Transverse colon (tissue), 4 donors: ENCODE measurements around the gene NEK9. TPM values are rescaled to one million over a fixed set of nuclear protein-coding genes. Genes with fewer than 3 reads are reported as not detected.

Source experiments
- DNase-seq: peaks from one replicate; pipeline ENCODE4 v3.0.0-alpha.2; 2019
- H3K27ac ChIP-seq, 4 donors: fragments of 200-600 bp; sonication (generic); 2 replicates each; pipeline ENCODE4 v1.5.1; 2016 to 2018; ENCODE audit warnings: inconsistent platforms in 4 of 4
- H3K27me3 ChIP-seq: fragments of 200-600 bp; sonication (generic); 2 replicates; pipeline ENCODE4 v1.5.1; 2017; ENCODE audit warnings: inconsistent platforms
- H3K36me3 ChIP-seq, 4 donors: fragments of 200-600 bp; sonication (generic); 2 replicates each; pipeline ENCODE4 v1.5.1; 2017 to 2019; ENCODE audit warnings: inconsistent platforms in 4 of 4
- H3K4me1 ChIP-seq, 4 donors: fragments of 200-600 bp; sonication (generic); 2 replicates each; pipeline ENCODE4 v1.5.1; 2017 to 2020; ENCODE audit warnings: inconsistent platforms in 4 of 4
- H3K4me3 ChIP-seq, 4 donors: fragments of 200-600 bp; sonication (generic); 1 replicate in 1 of 4; 2 replicates in 3 of 4; pipeline versions ENCODE4 v1.5.1 to v1.6.1; 2017 to 2019; ENCODE audit warnings: inconsistent platforms in 4 of 4
- H3K9me3 ChIP-seq, 2 donors: fragments of 200-600 bp; sonication (generic); 2 replicates each; pipeline ENCODE4 v1.5.1; 2017 to 2019; ENCODE audit warnings: inconsistent platforms in 2 of 2
- EP300 ChIP-seq: sonication (generic); formaldehyde crosslinking; IDR thresholded peaks from one replicate; pipeline ENCODE4 v1.6.1; 2017; ENCODE audit warnings: antibody characterized with exemption, low read depth
- POLR2A ChIP-seq: fragments of 450-650 bp; IDR thresholded peaks from one replicate; pipeline ENCODE4 v1.6.1; 2016; ENCODE audit warnings: antibody characterized with exemption, mild to moderate bottlenecking, moderate library complexity
- POLR2AphosphoS5 ChIP-seq, 3 donors: sonication (generic); formaldehyde crosslinking; IDR thresholded peaks; one replicate each; pipeline ENCODE4 v1.6.1; 2016; ENCODE audit warnings: antibody characterized with exemption in 3 of 3
- WGBS, 2 donors: methylation state at CpG; one replicate each; pipeline ENCODE4 v1.1.5; 2018; ENCODE audit warnings: low coverage in 1 of 2; 5-methylcytosine and 5-hydroxymethylcytosine counted together
- in situ Hi-C, 4 donors: fragments of 200-750 bp; cut with MboI; loops; one replicate each; pipeline versions ENCODE4 v1.15.0 to v1.15.1; 2017; ENCODE audit warnings: low sequenced_read_pairs in 3 of 4, low pct_ligation_motif_present in 1 of 4, low pct_unique_long_range_greater_than_20kb in 1 of 4
- intact Hi-C: fragments of 100-400 bp; cut with DNase I; formaldehyde crosslinking; loops from one replicate; pipeline ENCODE4 v1.15.1; 2023; ENCODE audit warnings: low total_unique reads
- total RNA-seq, 4 donors: library from RNA; depleted of rRNA; stranded (reverse); fragments of >200 nt; gene quantifications; one replicate each; pipeline ENCODE4 v1.1.0, GENCODE V29; 2016
- TF ChIP-seq, protein P1 (sequence below), 5 experiments: fragments of 200-600 bp in 3 of 5; fragments of 450-650 bp in 2 of 5; sonication (generic) in 3 of 5; IDR thresholded peaks; 1 replicate in 2 of 5; 2 replicates in 3 of 5; pipeline ENCODE4 v1.5.1; 2016 to 2017; ENCODE audit warnings: antibody characterized with exemption in 5 of 5, inconsistent platforms in 3 of 5, mild to moderate bottlenecking in 2 of 5, moderate library complexity in 1 of 5

NEK9 gene
- total RNA-seq, 4 donors from 2014 or later, result 24.4 to 121 (median 53.4) TPM

DNA sequence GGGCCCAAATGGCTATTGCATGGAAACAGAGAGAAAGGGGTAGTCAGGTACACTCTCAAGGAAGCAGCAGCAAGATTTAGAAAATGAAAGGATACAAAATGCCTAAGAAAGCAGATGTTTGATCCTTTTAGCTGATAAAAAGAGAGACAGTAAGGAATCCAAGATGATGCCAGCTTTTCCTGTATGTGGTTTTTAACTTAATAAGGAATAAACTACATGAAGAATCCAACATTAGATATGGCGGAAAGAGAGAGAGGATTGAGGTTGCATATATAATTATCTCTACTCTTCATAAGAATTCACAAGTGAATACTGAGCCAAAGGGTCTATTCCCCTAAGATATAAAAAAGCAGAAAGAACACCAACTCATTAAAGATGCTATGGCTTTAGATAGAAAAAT lies 38.0 kb upstream of the NEK9 start:
- no peak for TF ChIP-seq POLR2AphosphoS5 (IDR thresholded peaks at IDR 0.05)
- TF ChIP-seq, protein P1, sequence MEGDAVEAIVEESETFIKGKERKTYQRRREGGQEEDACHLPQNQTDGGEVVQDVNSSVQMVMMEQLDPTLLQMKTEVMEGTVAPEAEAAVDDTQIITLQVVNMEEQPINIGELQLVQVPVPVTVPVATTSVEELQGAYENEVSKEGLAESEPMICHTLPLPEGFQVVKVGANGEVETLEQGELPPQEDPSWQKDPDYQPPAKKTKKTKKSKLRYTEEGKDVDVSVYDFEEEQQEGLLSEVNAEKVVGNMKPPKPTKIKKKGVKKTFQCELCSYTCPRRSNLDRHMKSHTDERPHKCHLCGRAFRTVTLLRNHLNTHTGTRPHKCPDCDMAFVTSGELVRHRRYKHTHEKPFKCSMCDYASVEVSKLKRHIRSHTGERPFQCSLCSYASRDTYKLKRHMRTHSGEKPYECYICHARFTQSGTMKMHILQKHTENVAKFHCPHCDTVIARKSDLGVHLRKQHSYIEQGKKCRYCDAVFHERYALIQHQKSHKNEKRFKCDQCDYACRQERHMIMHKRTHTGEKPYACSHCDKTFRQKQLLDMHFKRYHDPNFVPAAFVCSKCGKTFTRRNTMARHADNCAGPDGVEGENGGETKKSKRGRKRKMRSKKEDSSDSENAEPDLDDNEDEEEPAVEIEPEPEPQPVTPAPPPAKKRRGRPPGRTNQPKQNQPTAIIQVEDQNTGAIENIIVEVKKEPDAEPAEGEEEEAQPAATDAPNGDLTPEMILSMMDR (IDR thresholded peaks at IDR 0.05), result no peak
- TF ChIP-seq POLR2A, result no peak
- no peak for TF ChIP-seq EP300
- 90 to 95% methylated on average over 1 of the region's 1 CpG for WGBS, 2 donors
- Histone ChIP-seq H3K27me3 (no peaks in the 10 kb centered on the region), H3K4me1 (peaks cover 12 to 94% (median 28%) of the 10 kb centered on the region in 4 donors), H3K4me3 (no peak overlapping the region), H3K36me3 (no peaks in the 10 kb centered on the region), H3K9me3 (no peaks in the 10 kb centered on the region), H3K27ac (peak overlapping the region in 1 of 4 donors; percentile 2)
- in situ Hi-C loops (no loop called here), intact Hi-C loops (no loop called here)
- DNase-seq, result no peak

DNA sequence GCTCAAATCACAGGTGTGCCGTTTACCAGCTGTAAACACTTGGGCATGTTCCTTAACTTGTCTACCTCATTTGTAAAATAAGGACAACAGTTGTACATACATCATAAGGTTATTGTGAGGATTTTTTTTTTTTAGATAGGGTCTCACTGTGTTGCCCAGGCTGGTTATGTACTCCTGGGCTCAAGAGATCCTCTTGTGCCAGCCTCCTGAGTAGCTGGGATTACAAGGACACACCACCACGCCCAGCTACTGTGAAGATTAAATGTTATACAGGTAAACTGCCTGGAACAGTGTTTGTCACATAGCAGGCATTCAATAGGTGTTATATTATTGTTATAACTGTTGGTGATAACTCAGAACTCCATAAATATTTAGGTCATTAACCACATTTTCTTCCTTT lies 36.8 kb upstream of the NEK9 start:
- intact Hi-C loops (no loop called here), in situ Hi-C loops (no loop called here)
- Histone ChIP-seq H3K4me3 (no peak overlapping the region), H3K27me3 (no peaks in the 10 kb centered on the region), H3K4me1 (peaks cover 17 to 94% (median 33%) of the 10 kb centered on the region in 4 donors), H3K9me3 (no peaks in the 10 kb centered on the region), H3K27ac (no peak overlapping the region), H3K36me3 (no peaks in the 10 kb centered on the region)
- WGBS, 2 donors, result 92 to 94% methylated on average over 2 of the region's 2 CpGs
- no peak for TF ChIP-seq POLR2A
- TF ChIP-seq, protein P1 (IDR thresholded peaks at IDR 0.05), result no peak
- TF ChIP-seq EP300, result no peak
- TF ChIP-seq POLR2AphosphoS5 (IDR thresholded peaks at IDR 0.05), result no peak
- no peak for DNase-seq

DNA sequence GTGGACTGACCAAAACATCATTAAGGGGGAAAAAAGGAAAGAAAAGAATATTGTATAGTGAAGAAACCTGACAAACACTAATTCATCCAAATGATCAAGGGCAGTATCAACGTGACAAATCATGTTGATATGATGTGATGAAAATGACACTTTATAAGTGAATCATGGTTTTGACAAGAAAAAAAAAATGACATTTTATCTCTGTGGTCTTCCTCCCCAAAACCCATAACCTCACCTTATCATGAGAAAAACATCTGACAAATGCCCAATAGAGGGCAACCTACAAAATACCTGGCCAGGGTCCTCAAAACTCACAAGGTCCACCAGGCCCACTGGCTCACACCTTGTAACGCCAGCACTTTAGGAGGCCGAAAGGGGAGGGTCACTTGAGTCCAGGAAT lies 35.8 kb upstream of the NEK9 start:
- no peak overlapping the region for H3K27ac ChIP-seq
- intact Hi-C loops (no loop called here), in situ Hi-C loops (no loop called here)
- H3K27me3 ChIP-seq, result no peaks in the 10 kb centered on the region
- H3K9me3 ChIP-seq, result no peaks in the 10 kb centered on the region
- TF ChIP-seq, protein P1 (IDR thresholded peaks at IDR 0.05), result no peak
- TF ChIP-seq POLR2AphosphoS5 (IDR thresholded peaks at IDR 0.05), result no peak
- TF ChIP-seq POLR2A, result no peak
- TF ChIP-seq EP300, result no peak
- no peak for DNase-seq
- H3K36me3 ChIP-seq, result no peaks in the 10 kb centered on the region
- peaks cover 12 to 84% (median 31%) of the 10 kb centered on the region in 4 donors for H3K4me1 ChIP-seq
- no peak overlapping the region for H3K4me3 ChIP-seq
- 71 to 81% methylated on average over 1 to 3 of the region's 3 CpGs for WGBS, 2 donors

DNA sequence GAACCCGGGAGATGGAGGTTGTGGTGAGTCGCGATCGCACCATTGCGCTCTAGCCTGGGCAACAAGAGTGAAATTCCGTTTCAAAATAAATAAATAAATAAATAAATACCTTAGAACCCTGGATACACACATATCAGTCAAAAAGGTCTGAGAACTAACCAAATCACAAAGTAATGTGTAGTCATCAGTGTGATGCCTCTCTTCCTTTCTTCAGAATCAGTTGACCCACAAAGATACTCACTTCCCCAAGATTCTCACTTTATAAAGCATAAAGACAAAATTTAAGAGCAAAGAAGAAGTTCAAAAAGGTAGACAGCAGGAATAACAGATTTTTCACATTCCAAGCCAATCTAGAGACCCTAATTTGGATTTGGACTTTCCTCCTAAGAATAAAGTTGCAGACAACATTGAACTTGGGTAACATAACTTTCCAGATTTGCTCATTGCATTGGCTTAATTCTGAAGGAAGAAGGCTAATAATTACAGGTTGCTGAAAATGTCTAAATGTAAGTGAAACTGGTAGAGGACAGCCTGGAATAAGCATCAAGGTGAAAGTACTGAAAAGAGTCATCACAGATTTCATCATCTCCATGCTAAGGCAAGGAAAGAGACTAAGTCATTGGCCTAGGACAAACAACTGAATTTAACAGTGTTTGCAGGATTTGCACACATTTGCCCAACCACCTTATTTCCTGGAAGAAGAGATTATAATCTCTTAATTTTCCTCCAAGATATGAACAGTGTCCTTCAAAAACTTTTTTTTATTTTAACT lies 32.2 kb upstream of the NEK9 start:
- TF ChIP-seq, protein P1 (IDR thresholded peaks at IDR 0.05), result no peak
- no peak for TF ChIP-seq POLR2AphosphoS5 (IDR thresholded peaks at IDR 0.05)
- TF ChIP-seq POLR2A, result no peak
- TF ChIP-seq EP300, result no peak
- no peaks in the 10 kb centered on the region for H3K9me3 ChIP-seq
- no peaks in the 10 kb centered on the region for H3K27me3 ChIP-seq
- no peak overlapping the region for H3K4me3 ChIP-seq
- H3K36me3 ChIP-seq, result no peaks in the 10 kb centered on the region
- in situ Hi-C loops, result no loop called here
- DNase-seq, result no peak
- H3K4me1 ChIP-seq, result peaks cover 11 to 57% (median 25%) of the 10 kb centered on the region in 4 donors
- H3K27ac ChIP-seq, result no peak overlapping the region
- WGBS, 2 donors, result 95 to 100% methylated on average over 6 of the region's 6 CpGs
- intact Hi-C loops, result no loop called here
